Measurements from ENCODE around the gene LTB4R2. TPM values are rescaled to one million over a fixed set of nuclear protein-coding genes. Genes with fewer than 3 reads are reported as not detected.
"Not testable (repeated sequence)": the region's sequence is repeated elsewhere in the genome, so short reads cannot be mapped to it uniquely, and the experiment has no call there.

LTB4R2 gene
- total RNA-seq, 1 donor from 2014 or later = 13.3 TPM

DNA sequence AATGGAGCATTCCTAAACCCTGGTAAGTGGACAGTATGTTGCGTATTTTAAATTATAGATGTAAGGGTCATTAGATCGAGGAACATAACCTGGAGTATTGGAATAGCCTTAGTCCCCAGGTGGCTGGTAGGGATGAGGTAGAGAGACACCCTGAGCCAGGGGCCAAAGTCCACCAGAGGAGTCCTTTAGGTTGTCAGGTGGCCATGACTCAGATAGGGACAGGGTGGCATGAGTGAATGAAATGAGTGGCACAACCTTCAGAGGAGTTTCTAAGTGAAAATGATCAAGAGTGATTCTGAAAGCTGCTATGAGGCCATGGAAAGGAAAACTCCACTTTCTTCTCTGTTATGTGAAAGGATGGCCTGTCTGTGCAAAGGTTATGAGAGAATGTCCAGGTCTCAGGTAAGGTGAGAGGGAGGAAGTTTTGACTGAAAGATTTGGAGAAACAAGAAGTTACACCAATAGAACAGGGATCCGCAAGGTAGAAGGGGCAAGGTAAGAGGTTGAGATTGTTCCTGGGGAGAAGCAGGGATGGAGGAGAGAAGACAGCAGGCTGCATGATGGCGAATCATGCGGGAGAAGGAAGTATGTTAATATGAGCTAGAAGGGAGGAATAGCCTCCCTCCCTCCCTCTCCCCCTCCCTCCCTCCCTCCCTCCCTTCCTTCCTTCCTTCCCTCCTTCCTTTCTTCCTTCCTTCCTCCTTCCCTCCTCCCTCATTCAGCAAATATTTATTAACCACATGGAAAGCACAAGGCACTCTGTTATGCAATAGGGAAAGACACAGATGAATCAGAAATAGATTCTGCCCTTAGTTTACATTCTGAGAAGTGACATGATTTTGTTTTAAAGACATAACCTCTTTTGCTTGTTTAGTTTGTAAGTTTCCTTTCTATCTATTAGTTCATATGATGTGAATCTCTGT, 43.9 kb downstream of the LTB4R2 start:
- H3K4me1 Mint-ChIP-seq (ENCODE audit: unreplicated experiment) = peaks cover 6% of the 10 kb centered on the region
- no peak overlapping the region for H3K4me3 Mint-ChIP-seq (ENCODE audit: unreplicated experiment)
- no peaks in the 10 kb centered on the region for H3K36me3 Mint-ChIP-seq (ENCODE audit: low read depth, unreplicated experiment)
- no peak for TF ChIP-seq CTCF (IDR thresholded peaks at IDR 0.05; ENCODE audit: unreplicated experiment)
- no peak overlapping the region for H3K27ac Mint-ChIP-seq (ENCODE audit: unreplicated experiment)
- no peaks in the 10 kb centered on the region for H3K9me3 Mint-ChIP-seq (ENCODE audit: unreplicated experiment)
- H3K27me3 Mint-ChIP-seq (ENCODE audit: unreplicated experiment) = peaks cover 13% of the 10 kb centered on the region
- DNase-seq (ENCODE audit: low spot score) = no peak

GRCh38 chr14:24354482-24354825, 44.5 kb downstream of the LTB4R2 start:
- H3K27ac Mint-ChIP-seq (ENCODE audit: unreplicated experiment); H3K9me3 Mint-ChIP-seq (ENCODE audit: unreplicated experiment); H3K36me3 Mint-ChIP-seq (ENCODE audit: low read depth, unreplicated experiment); H3K4me3 Mint-ChIP-seq (ENCODE audit: unreplicated experiment); DNase-seq (ENCODE audit: low spot score); H3K4me1 Mint-ChIP-seq (ENCODE audit: unreplicated experiment): not testable (repeated sequence)
- peaks cover 12% of the 10 kb centered on the region for H3K27me3 Mint-ChIP-seq (ENCODE audit: unreplicated experiment)

GRCh38 chr14:24355009-24355408, 45.1 kb downstream of the LTB4R2 start:
- peaks cover 6% of the 10 kb centered on the region for H3K4me1 Mint-ChIP-seq (ENCODE audit: unreplicated experiment)
- peaks cover 7% of the 10 kb centered on the region for H3K27me3 Mint-ChIP-seq (ENCODE audit: unreplicated experiment)

DNA sequence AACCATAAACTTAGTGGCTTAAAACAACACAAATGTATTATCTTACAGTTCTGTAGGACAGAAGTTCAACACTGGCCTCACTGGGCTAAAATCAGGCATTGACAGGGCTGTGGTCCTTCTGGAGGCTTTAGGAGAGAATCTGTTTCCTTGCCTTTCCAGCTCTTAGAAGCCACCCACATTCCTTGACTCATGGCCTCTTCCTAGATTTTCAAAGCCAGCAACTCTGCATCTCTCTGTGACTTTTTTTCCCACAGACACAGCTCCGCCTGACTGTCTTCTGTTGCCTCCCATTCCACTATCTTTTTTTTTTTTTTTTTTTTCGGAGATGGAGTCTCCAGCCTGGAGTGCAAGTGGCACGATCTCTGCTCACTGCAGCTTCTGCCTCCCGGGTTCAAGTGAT, 46.3 kb downstream of the LTB4R2 start:
- Mint-ChIP-seq H3K36me3 (ENCODE audit: low read depth, unreplicated experiment) (peaks cover 5% of the 10 kb centered on the region), H3K9me3 (ENCODE audit: unreplicated experiment) (no peaks in the 10 kb centered on the region), H3K27ac (ENCODE audit: unreplicated experiment) (no peak overlapping the region), H3K4me1 (ENCODE audit: unreplicated experiment) (peaks cover 6% of the 10 kb centered on the region), H3K27me3 (ENCODE audit: unreplicated experiment) (peaks cover 6% of the 10 kb centered on the region), H3K4me3 (ENCODE audit: unreplicated experiment) (no peak overlapping the region)
- no peak for TF ChIP-seq CTCF (IDR thresholded peaks at IDR 0.05; ENCODE audit: unreplicated experiment)
- DNase-seq (ENCODE audit: low spot score) = no peak

More at GRCh38 chr14:24355009-24355408, 45.1 kb downstream of the LTB4R2 start:
- no peak for TF ChIP-seq CTCF (IDR thresholded peaks at IDR 0.05; ENCODE audit: unreplicated experiment)
- no peak for DNase-seq (ENCODE audit: low spot score)
- no peak overlapping the region for H3K4me3 Mint-ChIP-seq (ENCODE audit: unreplicated experiment)
- no peak overlapping the region for H3K27ac Mint-ChIP-seq (ENCODE audit: unreplicated experiment)
- H3K9me3 Mint-ChIP-seq (ENCODE audit: unreplicated experiment) = no peaks in the 10 kb centered on the region
- no peaks in the 10 kb centered on the region for H3K36me3 Mint-ChIP-seq (ENCODE audit: low read depth, unreplicated experiment)

- Mint-ChIP-seq H3K4me3 (ENCODE audit: unreplicated experiment) (no peak overlapping the region), H3K27me3 (ENCODE audit: unreplicated experiment) (peaks cover 6% of the 10 kb centered on the region), H3K4me1 (ENCODE audit: unreplicated experiment) (peaks cover 4% of the 10 kb centered on the region), H3K9me3 (ENCODE audit: unreplicated experiment) (no peaks in the 10 kb centered on the region), H3K36me3 (ENCODE audit: low read depth, unreplicated experiment) (peaks cover 5% of the 10 kb centered on the region), H3K27ac (ENCODE audit: unreplicated experiment) (no peak overlapping the region)
- DNase-seq (ENCODE audit: low spot score) = no peak
- no peak for TF ChIP-seq CTCF (IDR thresholded peaks at IDR 0.05; ENCODE audit: unreplicated experiment)
Observed at GRCh38 chr14:24360281-24360680, 50.3 kb downstream of the LTB4R2 start.
